Muscle of back (tissue), 11 donors: ENCODE data around the gene TM9SF3. TPM values are rescaled to one million over a fixed set of nuclear protein-coding genes. Genes with fewer than 3 reads are reported as not detected.
"Not testable (repeated sequence)": the region's sequence is repeated elsewhere in the genome, so short reads cannot be mapped to it uniquely, and the experiment has no call there.

ENCODE experiments used
- DNase-seq, 3 donors: peaks; one replicate each; pipeline versions ENCODE4 v3.0.0 to v3.0.0-alpha.2; 2013
- polyA plus RNA-seq, 10 donors: library from polyadenylated mRNA; unstranded; fragments of 120-200 nt; gene quantifications; one replicate each; pipeline ENCODE4 v1.2.1, GENCODE V29; 2013; ENCODE audit not compliant: insufficient read length in 10 of 10

Gene TM9SF3
- polyA plus RNA-seq, 10 donors, result 80.1 to 118 (median 96.1) TPM

GRCh38 chr10:96570983-96571964, 15.5 kb downstream of the TM9SF3 start:
- no peak for DNase-seq

DNA sequence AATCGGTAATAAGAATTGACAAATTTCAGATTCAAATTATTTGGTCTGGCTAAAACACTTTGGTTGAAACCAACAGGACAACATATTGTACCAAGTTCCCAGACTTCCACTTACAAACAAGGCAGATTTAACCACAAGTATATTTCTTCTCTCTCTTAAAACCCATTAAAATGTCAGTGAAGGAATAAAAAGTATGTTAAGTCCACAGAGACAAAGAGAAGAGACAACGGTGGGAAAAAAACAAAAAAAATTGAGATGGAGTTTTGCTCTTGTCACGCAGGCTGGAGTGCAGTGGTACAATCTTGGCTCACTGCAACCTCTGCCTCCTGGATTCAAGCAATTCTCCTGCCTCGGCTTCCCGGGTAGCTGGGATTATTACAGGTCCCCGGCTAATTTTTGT, 16.3 kb downstream of the TM9SF3 start:
- no peak for DNase-seq

DNA sequence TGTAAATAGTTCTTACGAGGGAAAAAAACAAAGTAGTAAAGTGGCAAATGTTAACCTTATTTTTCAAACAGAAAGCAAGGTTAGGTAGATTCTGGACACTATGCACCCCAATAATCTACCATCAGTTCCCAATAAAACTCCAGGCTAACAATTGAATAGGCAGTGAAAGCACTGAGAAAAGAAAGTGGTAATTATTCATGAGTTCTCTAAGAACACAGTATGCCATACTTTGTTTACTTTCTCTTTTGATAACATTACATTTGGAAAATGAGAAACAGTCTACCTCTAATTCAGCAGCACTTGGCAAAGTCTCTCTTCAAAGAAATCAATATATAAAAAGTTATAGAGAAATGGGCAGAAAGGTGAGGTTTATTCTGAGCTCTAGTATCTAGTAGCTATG, 18.4 kb downstream of the TM9SF3 start:
- no peak for DNase-seq

GRCh38 chr10:96565774-96566173, 21.0 kb downstream of the TM9SF3 start:
- DNase-seq, result no peak

- DNase-seq, result no peak
Measured at GRCh38 chr10:96560966-96561887, 25.6 kb downstream of the TM9SF3 start.

DNA sequence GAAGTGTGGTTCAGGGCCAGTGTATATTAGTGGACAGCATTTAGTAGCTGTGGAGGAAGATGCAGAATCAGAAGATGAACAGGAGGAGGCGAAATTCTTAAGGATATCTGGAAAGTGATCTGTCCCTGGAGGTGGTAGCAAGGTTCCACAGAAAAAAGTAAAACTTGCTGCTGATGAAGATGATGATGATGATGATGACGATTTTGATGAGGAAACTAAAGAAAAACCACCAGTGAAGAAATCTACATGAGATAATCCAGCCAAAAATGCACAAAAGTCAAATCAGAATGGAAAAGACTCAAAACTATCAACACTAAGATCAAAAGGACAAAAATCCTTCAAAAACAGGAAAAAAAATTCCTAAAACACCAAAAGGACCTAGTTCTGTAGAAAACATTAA, 26.3 kb downstream of the TM9SF3 start:
- no peak for DNase-seq

DNA sequence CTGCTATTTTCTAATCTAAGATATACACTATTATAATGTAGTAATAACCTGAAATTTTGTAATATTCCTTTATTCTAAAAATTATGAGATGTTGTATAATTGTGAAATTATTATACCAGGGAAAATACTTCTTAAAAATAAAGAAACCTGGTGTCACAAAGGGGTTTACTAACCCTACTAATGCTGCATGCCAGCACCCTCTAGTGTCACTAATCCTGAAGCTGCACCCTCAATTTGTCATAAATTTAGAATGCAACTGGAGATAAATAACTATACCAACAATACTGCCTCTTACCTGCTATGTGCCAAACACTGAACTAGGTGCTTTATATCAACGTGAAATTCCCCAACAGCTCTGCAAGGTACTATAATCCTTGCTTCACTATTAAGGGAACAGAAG, 30.8 kb downstream of the TM9SF3 start:
- peak in 2 of 3 donors; percentile 3 to 20 for DNase-seq

DNA sequence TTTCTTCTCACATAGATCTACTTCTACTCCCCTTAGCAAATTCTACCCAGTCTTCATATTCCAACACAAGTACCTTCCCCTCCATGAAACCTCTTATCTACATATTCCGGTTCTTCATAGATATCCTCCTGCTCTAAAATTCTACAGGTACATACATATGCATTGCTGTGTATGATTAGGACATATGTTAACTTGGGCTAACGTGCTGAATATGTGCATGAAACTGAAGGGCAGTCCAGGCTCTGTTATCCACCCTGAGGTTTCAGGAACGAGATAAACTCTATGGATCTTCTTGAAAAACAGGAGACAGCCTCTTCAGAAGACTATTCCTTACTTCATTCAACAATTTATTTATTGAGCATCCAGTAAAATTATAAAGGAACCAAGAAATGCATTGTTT, 31.5 kb downstream of the TM9SF3 start:
- DNase-seq, result no peak

DNA sequence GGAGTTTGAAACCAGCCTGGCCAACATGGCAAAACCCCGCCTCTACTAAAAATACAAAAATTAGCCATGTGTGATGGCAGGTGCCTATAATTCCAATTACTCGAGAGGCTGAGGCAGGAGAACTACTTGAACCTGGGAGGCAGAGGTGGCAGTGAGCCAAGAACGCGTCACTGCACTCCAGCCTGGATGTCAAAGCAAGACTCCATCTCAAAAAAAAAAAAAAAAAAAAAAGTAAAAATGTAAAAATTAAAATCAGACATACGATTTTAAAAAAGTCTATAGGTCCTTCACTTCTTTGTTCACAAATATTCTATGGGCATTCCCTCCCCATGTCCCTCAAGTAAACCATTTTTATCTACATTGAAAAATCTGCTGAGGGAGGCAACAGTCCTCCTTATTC, 38.2 kb downstream of the TM9SF3 start:
- no peak for DNase-seq

DNA sequence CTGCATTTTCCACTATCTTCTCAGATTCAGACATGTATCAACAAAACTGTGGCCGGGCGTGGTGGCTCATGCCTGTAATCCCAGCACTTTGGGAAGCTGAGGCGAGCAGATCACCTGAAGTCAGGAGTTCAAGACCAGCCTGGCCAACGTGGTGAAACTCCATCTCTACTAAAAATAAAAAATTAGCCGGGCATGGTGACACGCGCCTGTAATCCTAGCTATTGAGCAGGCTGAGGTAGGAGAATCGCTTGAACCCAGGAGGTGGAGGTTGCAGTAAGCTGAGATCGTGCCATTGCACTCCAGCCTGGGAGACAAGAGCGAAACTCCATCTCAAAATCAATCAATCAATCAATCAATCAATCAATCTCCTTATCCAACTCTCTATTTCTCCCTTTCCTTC, 41.3 kb downstream of the TM9SF3 start:
- DNase-seq, result not testable (repeated sequence)

GRCh38 chr10:96541921-96542320, 44.9 kb downstream of the TM9SF3 start:
- no peak for DNase-seq

- DNase-seq, result no peak
Measured at GRCh38 chr10:96540240-96540639, 46.6 kb downstream of the TM9SF3 start.

- no peak for DNase-seq
Measured at GRCh38 chr10:96538683-96539082, 48.1 kb downstream of the TM9SF3 start.

GRCh38 chr10:96536129-96536528, 50.7 kb downstream of the TM9SF3 start:
- DNase-seq, result no peak

GRCh38 chr10:96532523-96532922, 54.3 kb downstream of the TM9SF3 start:
- DNase-seq, result no peak

- DNase-seq, result no peak
Measured at GRCh38 chr10:96529634-96530279, 57.1 kb downstream of the TM9SF3 start.

GRCh38 chr10:96524741-96525140, 62.1 kb downstream of the TM9SF3 start:
- DNase-seq, result no peak

GRCh38 chr10:96517284-96517683, 69.5 kb downstream of the TM9SF3 start:
- DNase-seq, result no peak

- no peak for DNase-seq
Measured at GRCh38 chr10:96516337-96516736, 70.5 kb downstream of the TM9SF3 start.

DNA sequence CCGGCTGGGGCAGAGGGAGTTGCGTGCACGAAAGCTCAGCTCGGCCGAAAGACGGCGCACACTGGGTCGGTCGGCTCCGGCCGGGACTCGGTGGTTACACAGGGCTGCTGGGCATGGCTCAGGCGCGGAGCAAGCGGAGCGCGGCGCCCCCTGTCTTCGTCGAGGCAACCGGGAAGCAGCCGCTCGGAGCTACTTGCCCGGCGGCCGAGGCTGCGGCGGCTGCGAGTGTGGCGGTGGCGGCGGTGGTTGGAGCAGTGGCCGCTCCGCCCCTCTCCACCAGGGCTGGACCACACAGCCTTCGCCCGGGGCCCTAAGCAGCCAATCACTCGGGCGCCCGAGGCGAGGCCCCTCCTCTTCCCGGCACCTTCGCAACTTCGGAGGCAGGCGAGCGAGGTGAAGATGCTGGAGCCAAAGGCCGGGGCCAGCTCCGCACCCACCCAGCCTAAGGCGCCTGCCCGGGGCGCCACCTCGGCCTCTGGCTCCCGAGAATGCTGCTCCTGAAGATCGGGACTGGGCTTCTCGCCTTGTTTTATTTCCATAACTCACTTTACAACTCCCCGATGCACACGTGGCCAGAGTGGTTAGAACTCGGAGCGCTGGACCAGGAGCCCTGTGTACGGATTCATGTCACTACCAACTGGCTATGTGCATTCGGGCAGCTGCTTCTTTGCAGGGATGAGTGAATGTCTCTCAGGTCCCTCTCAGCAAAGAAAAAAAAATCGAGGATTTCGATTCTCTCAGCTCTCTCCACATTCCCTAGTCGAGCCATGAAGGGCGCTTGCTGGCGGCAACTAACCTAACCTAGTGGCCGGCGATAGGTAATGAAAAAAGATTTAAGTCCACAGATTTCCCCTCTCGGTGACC, 72.9 kb downstream of the TM9SF3 start, which contains the start of gene TLL2:
TSS of gene TLL2 (minus strand) at position 229 of the 864 bp plus-strand sequence. CDS start 241 bp downstream, outside the sequence.
- DNase-seq, result peak; percentile 76 to 90 (median 81)

DNA sequence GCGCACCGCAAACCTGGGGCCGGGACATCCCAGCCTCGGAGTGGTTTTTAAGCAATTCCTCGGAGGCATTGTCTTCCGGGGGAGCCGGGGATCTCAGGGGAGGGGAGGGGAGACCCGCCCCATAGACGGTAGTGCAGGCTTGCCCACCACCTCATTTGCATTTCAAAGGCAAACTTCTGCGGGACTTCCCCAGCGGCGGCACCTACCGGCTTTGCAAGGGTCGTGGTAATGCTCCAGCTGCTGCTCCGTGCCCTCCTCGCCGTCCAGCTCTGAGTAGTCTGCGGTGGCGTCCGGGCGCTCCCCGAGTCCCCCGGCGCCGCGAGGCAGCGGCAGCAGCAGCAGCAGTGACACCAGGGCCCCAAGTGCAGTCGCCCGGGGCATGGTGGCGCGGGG, 73.5 kb downstream of the TM9SF3 start:
- DNase-seq, result no peak
